Left cardiac atrium (tissue), 4 donors: ENCODE results near the gene CD8B2. TPM values are rescaled to one million over a fixed set of nuclear protein-coding genes. Genes with fewer than 3 reads are reported as not detected.
"Not testable (repeated sequence)": the region's sequence is repeated elsewhere in the genome, so short reads cannot be mapped to it uniquely, and the experiment has no call there.

Experiments used
- ATAC-seq, 2 donors: fragments of 200-7000 bp; cut with Tn5 transposase; one replicate each; pipeline ENCODE4 v1.9.1; 2020; ENCODE audit warnings: mild to moderate bottlenecking in 2 of 2, moderate library complexity in 2 of 2
- DNase-seq: peaks from one replicate; pipeline ENCODE4 v3.0.0-alpha.2; 2020
- intact Hi-C, 2 donors: fragments of 100-400 bp; cut with DNase I; formaldehyde crosslinking; loops; one replicate each; pipeline versions ENCODE4 v1.14.1 to v1.15.1; 2022 to 2023
- long read RNA-seq: library from polyadenylated mRNA; unstranded; transcript quantifications from one replicate; pipeline ENCODE4 v2.0.0, GENCODE V29; 2021
- total RNA-seq, 2 donors: library from RNA; stranded (reverse); fragmentation: NEBNext Ultra II Directional; extraction: Animal tissue kit (Norgen Biotek cat#: 25700); gene quantifications; one replicate each; pipeline ENCODE4 v1.2.1, GENCODE V29; 2021
- donor health status: DM: no; HTN: yes; CAD: no.
- donor health status: DM: no; HTN: yes; CAD: no; lungs with severe emphysema.
- donor health status: DM: yes; HTN: yes; CAD: no.
- donor health status: Dilated cardiomyopathy.

The CD8B2 gene
- not detected for total RNA-seq
- long read RNA-seq = 0 reads

GRCh38 chr2:106486551-106487385 is at the start of gene CD8B2:
TSS of gene CD8B2 (plus strand) at chr2:106487364. CDS start at chr2:106487427, 63 bp downstream.
- intact Hi-C loops, DNase-seq, ATAC-seq: not testable (repeated sequence)

GRCh38 chr2:106461882-106462281 is 25.3 kb upstream of the CD8B2 start:
- intact Hi-C loops, DNase-seq, ATAC-seq: not testable (repeated sequence)

- intact Hi-C loops, DNase-seq: not testable (repeated sequence)
These were observed 19.6 kb upstream of the CD8B2 start for GRCh38 chr2:106467516-106467915.

GRCh38 chr2:106468107-106468506 is 19.1 kb upstream of the CD8B2 start, which contains the start of gene RGPD3:
TSS of gene RGPD3 (minus strand) at chr2:106468413. CDS start at chr2:106468288, 125 bp downstream.
- intact Hi-C loops, DNase-seq, ATAC-seq: not testable (repeated sequence)

More at GRCh38 chr2:106467516-106467915, 19.6 kb upstream of the CD8B2 start:
- ATAC-seq = not testable (repeated sequence)

- DNase-seq = peak; percentile 48
- peak; percentile 30 to 66 for ATAC-seq
- intact Hi-C loops = loop anchor here in 1 of 2 donors (10.0 kb wide), 1 partner anchor 366 kb away; no protein-coding TSS in a partner anchor
These were observed 16.5 kb upstream of the CD8B2 start for GRCh38 chr2:106470658-106471057.

GRCh38 chr2:106477647-106478046 is 9.5 kb upstream of the CD8B2 start:
- not testable (repeated sequence) for ATAC-seq, DNase-seq
- intact Hi-C loops = loop anchor here in 1 of 2 donors (10.0 kb wide), 1 partner anchor 373 kb away; no protein-coding TSS in a partner anchor

GRCh38 chr2:106479563-106479962 is 7.6 kb upstream of the CD8B2 start:
- intact Hi-C loops = loop anchor here in 1 of 2 donors (10.0 kb wide), 1 partner anchor 375 kb away; no protein-coding TSS in a partner anchor
- not testable (repeated sequence) for ATAC-seq, DNase-seq

- intact Hi-C loops, ATAC-seq, DNase-seq: not testable (repeated sequence)
These were observed 425 bp downstream of the CD8B2 start for GRCh38 chr2:106487386-106488191.

- intact Hi-C loops, ATAC-seq, DNase-seq: not testable (repeated sequence)
These were observed 2.5 kb downstream of the CD8B2 start for GRCh38 chr2:106489701-106490100.

- intact Hi-C loops, ATAC-seq, DNase-seq: not testable (repeated sequence)
These were observed 5.2 kb downstream of the CD8B2 start for GRCh38 chr2:106492399-106492798.

- intact Hi-C loops, DNase-seq: not testable (repeated sequence)
- ATAC-seq = peak in 1 of 2 donors; percentile 44
These were observed 5.7 kb downstream of the CD8B2 start for GRCh38 chr2:106492913-106493312.

GRCh38 chr2:106498549-106498948 is 11.4 kb downstream of the CD8B2 start:
- DNase-seq, intact Hi-C loops, ATAC-seq: not testable (repeated sequence)

- ATAC-seq, intact Hi-C loops: not testable (repeated sequence)
These were observed 13.2 kb downstream of the CD8B2 start for GRCh38 chr2:106500350-106500749.

GRCh38 chr2:106502351-106502750 is 15.2 kb downstream of the CD8B2 start:
- ATAC-seq, intact Hi-C loops, DNase-seq: not testable (repeated sequence)

More at GRCh38 chr2:106500350-106500749, 13.2 kb downstream of the CD8B2 start:
- DNase-seq = not testable (repeated sequence)

GRCh38 chr2:106504192-106504591 is 17.0 kb downstream of the CD8B2 start:
- DNase-seq, ATAC-seq, intact Hi-C loops: not testable (repeated sequence)

- not testable (repeated sequence) for DNase-seq
These were observed 17.6 kb downstream of the CD8B2 start for GRCh38 chr2:106504787-106505186.

GRCh38 chr2:106506002-106506687 is 19.0 kb downstream of the CD8B2 start:
- ATAC-seq, intact Hi-C loops, DNase-seq: not testable (repeated sequence)

More at GRCh38 chr2:106504787-106505186, 17.6 kb downstream of the CD8B2 start:
- ATAC-seq, intact Hi-C loops: not testable (repeated sequence)
